ENCODE results near the gene ZC3HAV1.

The ZC3HAV1 gene

GRCh38 chr7:139023076-139023475 lies 86.4 kb downstream of the ZC3HAV1 start:
- ChIA-PET POLR2A (no interaction called here), CTCF (interaction anchor here (1.1 kb wide), 1 partner anchor 77 kb away, joined by 3 read pairs; no protein-coding TSS in a partner anchor)
- no peak for TF ChIP-seq HDGF (IDR thresholded peaks at IDR 0.05; ENCODE audit: borderline replicate concordance)
- TF ChIP-seq SP1 (IDR thresholded peaks at IDR 0.05), result no peak
- no peak for TF ChIP-seq FOXM1 (IDR thresholded peaks at IDR 0.05; ENCODE audit: borderline replicate concordance)
- no peak for TF ChIP-seq SUZ12 (IDR thresholded peaks at IDR 0.05)
- no peak for TF ChIP-seq CTBP1 (IDR thresholded peaks at IDR 0.05; ENCODE audit: borderline replicate concordance)
- no peak for TF ChIP-seq L3MBTL2 (conservative IDR thresholded peaks at IDR 0.05)
- TF ChIP-seq ARNT (IDR thresholded peaks at IDR 0.05), result no peak
- no peak for TF ChIP-seq ELF4 (IDR thresholded peaks at IDR 0.05)
- no peak for DNase-seq (ENCODE audit: extremely low spot score)

DNA sequence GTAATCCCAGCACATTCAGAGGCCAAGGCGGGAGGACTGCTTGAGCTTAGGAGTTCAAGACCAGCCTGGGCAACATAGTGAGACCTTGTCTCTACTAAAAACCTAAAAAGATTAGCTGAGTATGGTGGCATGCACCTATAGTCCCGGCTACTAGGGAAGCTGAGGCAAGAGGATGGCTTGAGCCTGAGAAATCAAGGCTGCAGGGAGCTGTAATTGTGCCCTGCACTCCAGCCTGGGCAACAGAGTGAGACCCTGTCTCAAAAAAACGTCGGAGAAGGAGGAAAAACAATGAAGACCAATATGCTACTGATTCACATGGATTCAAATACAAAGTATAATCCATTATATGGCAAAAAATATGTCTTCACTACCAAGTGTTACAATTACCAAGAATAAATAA lies 87.2 kb downstream of the ZC3HAV1 start:
- POLR2A ChIA-PET, result no interaction called here
- CTCF ChIA-PET, result no interaction called here
- TF ChIP-seq FOXK2 (IDR thresholded peaks at IDR 0.05) (no peak), FOXM1 (IDR thresholded peaks at IDR 0.05; ENCODE audit: borderline replicate concordance) (no peak), ELF4 (IDR thresholded peaks at IDR 0.05) (no peak), TARDBP (IDR thresholded peaks at IDR 0.05) (no peak)
- no peak for DNase-seq (ENCODE audit: extremely low spot score)

GRCh38 chr7:139018910-139019309 lies 90.6 kb downstream of the ZC3HAV1 start:
- TF ChIP-seq LEF1 (IDR thresholded peaks at IDR 0.05; ENCODE audit: borderline replicate concordance) (no peak), FOXA1 (IDR thresholded peaks at IDR 0.05) (no peak), NFRKB (IDR thresholded peaks at IDR 0.05) (no peak), ZNF384 (IDR thresholded peaks at IDR 0.05) (no peak), FOXM1 (IDR thresholded peaks at IDR 0.05; ENCODE audit: borderline replicate concordance) (no peak), TARDBP (IDR thresholded peaks at IDR 0.05) (no peak), BHLHE40 (IDR thresholded peaks at IDR 0.05; ENCODE audit: borderline replicate concordance) (no peak), HDGF (IDR thresholded peaks at IDR 0.05; ENCODE audit: borderline replicate concordance) (no peak), SUZ12 (IDR thresholded peaks at IDR 0.05) (no peak), ARNT (IDR thresholded peaks at IDR 0.05) (no peak), ELF4 (IDR thresholded peaks at IDR 0.05) (no peak), L3MBTL2 (conservative IDR thresholded peaks at IDR 0.05) (no peak), CTBP1 (IDR thresholded peaks at IDR 0.05; ENCODE audit: borderline replicate concordance) (no peak)
- TF ChIP-seq, protein P1, sequence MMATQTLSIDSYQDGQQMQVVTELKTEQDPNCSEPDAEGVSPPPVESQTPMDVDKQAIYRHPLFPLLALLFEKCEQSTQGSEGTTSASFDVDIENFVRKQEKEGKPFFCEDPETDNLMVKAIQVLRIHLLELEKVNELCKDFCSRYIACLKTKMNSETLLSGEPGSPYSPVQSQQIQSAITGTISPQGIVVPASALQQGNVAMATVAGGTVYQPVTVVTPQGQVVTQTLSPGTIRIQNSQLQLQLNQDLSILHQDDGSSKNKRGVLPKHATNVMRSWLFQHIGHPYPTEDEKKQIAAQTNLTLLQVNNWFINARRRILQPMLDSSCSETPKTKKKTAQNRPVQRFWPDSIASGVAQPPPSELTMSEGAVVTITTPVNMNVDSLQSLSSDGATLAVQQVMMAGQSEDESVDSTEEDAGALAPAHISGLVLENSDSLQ (IDR thresholded peaks at IDR 0.05), result no peak
- ChIA-PET POLR2A (no interaction called here), CTCF (interaction anchor here (0.5 to 2.3 kb wide), 4 partner anchors 33 to 132 kb away, joined by 3 to 15 read pairs (median 3); no protein-coding TSS in a partner anchor)
- no peak for DNase-seq (ENCODE audit: extremely low spot score)

DNA sequence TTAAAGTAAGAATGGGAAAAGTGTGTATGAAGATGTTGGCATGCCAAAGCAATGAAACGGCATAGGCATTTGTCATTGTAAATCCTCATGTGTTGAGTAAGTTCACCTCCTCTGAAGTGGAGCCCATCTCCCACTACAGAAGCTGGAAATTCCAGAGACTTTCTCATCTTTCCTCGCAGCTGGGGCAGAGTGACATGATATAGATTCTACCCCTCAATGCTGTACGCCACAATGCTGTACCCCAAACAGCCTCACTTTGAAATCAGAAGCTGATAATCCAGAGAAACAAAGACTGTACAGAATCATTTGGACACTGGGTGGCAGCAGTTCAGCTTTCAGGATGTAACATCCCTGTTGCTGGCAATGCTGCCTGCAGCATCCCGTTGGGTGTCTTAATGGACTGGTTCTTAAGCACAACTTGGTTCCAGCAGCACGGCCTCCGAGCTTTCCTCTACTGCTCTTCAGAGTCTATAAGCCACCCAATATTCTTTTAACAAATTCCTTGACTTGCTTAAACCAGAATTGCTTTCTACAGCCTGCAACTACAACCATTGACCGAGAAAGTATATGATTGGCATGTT lies 92.5 kb downstream of the ZC3HAV1 start:
- ChIA-PET POLR2A (no interaction called here), CTCF (interaction anchor here (0.6 to 2.3 kb wide), 11 partner anchors 9 to 1451 kb away, joined by 3 to 15 read pairs (median 5); no protein-coding TSS in a partner anchor)
- TF ChIP-seq HDGF (IDR thresholded peaks at IDR 0.05; ENCODE audit: borderline replicate concordance) (peak; percentile 89; the same call in 1 of the 2 replicates), CTBP1 (IDR thresholded peaks at IDR 0.05; ENCODE audit: borderline replicate concordance) (no peak), SUZ12 (IDR thresholded peaks at IDR 0.05) (no peak), TARDBP (IDR thresholded peaks at IDR 0.05) (no peak), ARNT (IDR thresholded peaks at IDR 0.05) (no peak), LEF1 (IDR thresholded peaks at IDR 0.05; ENCODE audit: borderline replicate concordance) (no peak), FOXK2 (IDR thresholded peaks at IDR 0.05) (no peak), ZNF384 (IDR thresholded peaks at IDR 0.05) (no peak), SP1 (IDR thresholded peaks at IDR 0.05) (no peak), ELF4 (IDR thresholded peaks at IDR 0.05) (no peak), FOXM1 (IDR thresholded peaks at IDR 0.05; ENCODE audit: borderline replicate concordance) (no peak), FOXA1 (IDR thresholded peaks at IDR 0.05) (no peak), L3MBTL2 (conservative IDR thresholded peaks at IDR 0.05) (no peak), NFRKB (IDR thresholded peaks at IDR 0.05) (no peak), BHLHE40 (IDR thresholded peaks at IDR 0.05; ENCODE audit: borderline replicate concordance) (no peak)
- TF ChIP-seq, protein P1 (IDR thresholded peaks at IDR 0.05), result peak; percentile 24; the same call in 1 of the 2 replicates
- peak; percentile 90 for DNase-seq (ENCODE audit: extremely low spot score)

- no peak for DNase-seq (ENCODE audit: extremely low spot score)
- TF ChIP-seq CTBP1 (IDR thresholded peaks at IDR 0.05; ENCODE audit: borderline replicate concordance) (no peak), L3MBTL2 (conservative IDR thresholded peaks at IDR 0.05) (no peak), FOXM1 (IDR thresholded peaks at IDR 0.05; ENCODE audit: borderline replicate concordance) (no peak), LEF1 (IDR thresholded peaks at IDR 0.05; ENCODE audit: borderline replicate concordance) (no peak)
- POLR2A ChIA-PET, result interaction anchor here (0.7 kb wide), 1 partner anchor 18 kb away, joined by 3 read pairs; no protein-coding TSS in a partner anchor
- CTCF ChIA-PET, result no interaction called here
These were observed 98.1 kb downstream of the ZC3HAV1 start for GRCh38 chr7:139011373-139011772.

GRCh38 chr7:139004321-139005090 lies 105.0 kb downstream of the ZC3HAV1 start:
- no peak for DNase-seq (ENCODE audit: extremely low spot score)
- ChIA-PET POLR2A (no interaction called here), CTCF (interaction anchor here (1.8 kb wide), 1 partner anchor 13 kb away, joined by 5 read pairs; no protein-coding TSS in a partner anchor)
- TF ChIP-seq TARDBP (IDR thresholded peaks at IDR 0.05) (no peak), BHLHE40 (IDR thresholded peaks at IDR 0.05; ENCODE audit: borderline replicate concordance) (no peak), HDGF (IDR thresholded peaks at IDR 0.05; ENCODE audit: borderline replicate concordance) (no peak), SP1 (IDR thresholded peaks at IDR 0.05) (no peak), ELF4 (IDR thresholded peaks at IDR 0.05) (no peak), FOXA1 (IDR thresholded peaks at IDR 0.05) (no peak), FOXM1 (IDR thresholded peaks at IDR 0.05; ENCODE audit: borderline replicate concordance) (no peak), ZNF384 (IDR thresholded peaks at IDR 0.05) (no peak)
- TF ChIP-seq, protein P1 (IDR thresholded peaks at IDR 0.05), result no peak

Data from HEK293T (cell line).